PC-9 (cell line): Measurements from ENCODE around the gene NQO2. TPM values are rescaled to one million over a fixed set of nuclear protein-coding genes. Genes with fewer than 3 reads are reported as not detected.
"Not testable (repeated sequence)": the region's sequence is repeated elsewhere in the genome, so short reads cannot be mapped to it uniquely, and the experiment has no call there.

Experiments
- BruUV-seq: library from RNA; stranded (reverse); fragments of 400-500 nt; replicated peaks from 2 replicates; lab custom pipeline; 2021; lab: Mats Ljungman, UMichigan
- CTCF ChIA-PET: fragments of 300-600 bp; sonication (Branson Sonifier 250); formaldehyde crosslinking; loops from one replicate; lab custom pipeline; 2022; ENCODE audit warnings: antibody characterized with exemption; lab: Charles Lee
- POLR2A ChIA-PET: fragments of 300-600 bp; sonication (Branson Sonifier 250); formaldehyde crosslinking; loops from one replicate; lab custom pipeline; 2022; ENCODE audit warnings: antibody characterized with exemption; ENCODE audit not compliant: unreplicated experiment; lab: Charles Lee
- DNase-seq, 2 experiments: peaks; one replicate each; pipeline versions ENCODE4 v3.0.0 to v3.0.0-alpha.2; 2015 to 2022; ENCODE audit warnings: mixed read lengths in 1 of 2
- H2AFZ ChIP-seq: fragments of 200-600 bp; sonication (generic); 2 replicates; pipeline ENCODE4 v1.8.1; 2017; ENCODE audit warnings: antibody characterized with exemption
- H3F3A ChIP-seq: fragments of 200-600 bp; sonication (generic); 2 replicates; pipeline ENCODE4 v1.8.1; 2017; ENCODE audit warnings: antibody characterized with exemption, mild to moderate bottlenecking, low read depth; ENCODE audit not compliant: insufficient read depth
- H3K27ac ChIP-seq: fragments of 200-600 bp; sonication (generic); 2 replicates; pipeline ENCODE4 v1.6.1; 2016; ENCODE audit warnings: mixed run types
- H3K27me3 ChIP-seq: fragments of 200-600 bp; sonication (generic); 2 replicates; pipeline ENCODE4 v1.6.1; 2016; ENCODE audit warnings: low read depth, mixed run types; ENCODE audit not compliant: insufficient read depth
- H3K36me3 ChIP-seq: fragments of 200-600 bp; sonication (generic); 2 replicates; pipeline ENCODE4 v1.6.1; 2016; ENCODE audit warnings: low read depth, mixed run types
- H3K4me1 ChIP-seq: fragments of 200-600 bp; sonication (generic); replicated peaks from 2 replicates; pipeline ENCODE4 v1.6.1; 2016; ENCODE audit warnings: mixed run types; ENCODE audit not compliant: insufficient read depth
- H3K4me2 ChIP-seq: fragments of 200-600 bp; sonication (generic); 2 replicates; pipeline ENCODE4 v1.6.1; 2017; ENCODE audit warnings: mixed run types
- H3K4me3 ChIP-seq: fragments of 200-600 bp; sonication (generic); 2 replicates; pipeline ENCODE4 v1.6.1; 2016; ENCODE audit warnings: mixed run types
- H3K79me2 ChIP-seq: fragments of 200-600 bp; sonication (generic); 2 replicates; pipeline ENCODE4 v1.6.1; 2017; ENCODE audit warnings: low read depth, mixed run types
- H3K9me2 ChIP-seq: fragments of 200-600 bp; sonication (generic); 2 replicates; pipeline ENCODE4 v1.8.1; 2017; ENCODE audit warnings: mild to moderate bottlenecking; ENCODE audit not compliant: insufficient read depth
- H3K9me3 ChIP-seq: fragments of 200-600 bp; sonication (generic); 2 replicates; pipeline ENCODE4 v1.8.1; 2016; ENCODE audit warnings: low read depth; ENCODE audit not compliant: insufficient read depth
- H4K20me1 ChIP-seq: fragments of 200-600 bp; sonication (generic); 2 replicates; pipeline ENCODE4 v1.8.1; 2017; ENCODE audit not compliant: insufficient read depth
- CTCF ChIP-seq: fragments of 200-600 bp; sonication (generic); conservative IDR thresholded peaks from 2 replicates; pipeline ENCODE4 v1.6.1; 2017; ENCODE audit warnings: mixed run types, antibody characterized with exemption, mild to moderate bottlenecking, moderate library complexity
- EZH2 ChIP-seq: fragments of 200-600 bp; sonication (generic); IDR thresholded peaks from 2 replicates; pipeline ENCODE4 v1.8.0; 2017; ENCODE audit warnings: antibody characterized with exemption, low read depth
- intact Hi-C: fragments of 100-400 bp; cut with micrococcal nuclease; formaldehyde crosslinking; loops from one replicate; pipeline ENCODE4 v1.10.0; 2022; ENCODE audit not compliant: unreplicated experiment
- total RNA-seq: library from RNA; stranded (reverse); gene quantifications from 2 replicates; pipeline ENCODE4 v1.2.3, GENCODE V29; 2021

The NQO2 gene
- total RNA-seq, 1 experiment from 2014 or later = 82.9 TPM

- Histone ChIP-seq H3K79me2 (peaks cover 10% of the 10 kb centered on the region), H3K4me1 (peaks cover 9% of the 10 kb centered on the region), H3K36me3 (no peaks in the 10 kb centered on the region), H3K4me3 (no peak overlapping the region), H3K27ac (no peak overlapping the region), H3F3A (peaks cover 11% of the 10 kb centered on the region; the same call in 1 of the 2 replicates), H3K9me3 (no peaks in the 10 kb centered on the region), H3K9me2 (no peaks in the 10 kb centered on the region), H2AFZ (no peak overlapping the region), H3K27me3 (no peaks in the 10 kb centered on the region), H4K20me1 (no peaks in the 10 kb centered on the region), H3K4me2 (no peak overlapping the region)
- TF ChIP-seq EZH2 = no peak
- no peak for TF ChIP-seq CTCF
- ChIA-PET CTCF (no interaction called here), POLR2A (interaction anchor here (1.0 kb wide), 1 partner anchor 10 kb away, joined by 11 read pairs; no protein-coding TSS in a partner anchor)
- no TSS peak for BruUV-seq
- intact Hi-C loops = no loop called here
- DNase-seq = no peak
Measured at GRCh38 chr6:3019065-3019464, 19.4 kb downstream of the NQO2 start.

- peaks cover 10% of the 10 kb centered on the region for H3K79me2 ChIP-seq
- H3K4me3 ChIP-seq = no peak overlapping the region
- no peaks in the 10 kb centered on the region for H3K36me3 ChIP-seq
Measured at GRCh38 chr6:3019749-3020320, 20.1 kb downstream of the NQO2 start.

GRCh38 chr6:3020976-3021598 is 21.4 kb downstream of the NQO2 start:
- H2AFZ ChIP-seq, H3K36me3 ChIP-seq, H3K27me3 ChIP-seq, CTCF ChIA-PET, H3K4me3 ChIP-seq, H3K79me2 ChIP-seq, intact Hi-C loops, H3K9me2 ChIP-seq, H4K20me1 ChIP-seq, H3K27ac ChIP-seq, H3K4me2 ChIP-seq, H3K9me3 ChIP-seq, DNase-seq: not testable (repeated sequence)
- BruUV-seq = TSS peak; percentile 6
- POLR2A ChIA-PET = interaction anchor here (0.6 to 0.7 kb wide), 2 partner anchors 11 to 145 kb away, joined by 3 to 5 read pairs; no protein-coding TSS in a partner anchor
- Histone ChIP-seq H3K4me1 (peaks cover 16% of the 10 kb centered on the region), H3F3A (peaks cover 13% of the 10 kb centered on the region; the same call in 1 of the 2 replicates)

More at GRCh38 chr6:3019749-3020320, 20.1 kb downstream of the NQO2 start:
- Histone ChIP-seq H3K4me2 (no peak overlapping the region), H3K9me2 (no peaks in the 10 kb centered on the region), H4K20me1 (no peaks in the 10 kb centered on the region), H2AFZ (no peak overlapping the region), H3K4me1 (peaks cover 14% of the 10 kb centered on the region), H3K27me3 (no peaks in the 10 kb centered on the region), H3K9me3 (no peaks in the 10 kb centered on the region), H3F3A (peaks cover 13% of the 10 kb centered on the region; the same call in 1 of the 2 replicates), H3K27ac (no peak overlapping the region)
- ChIA-PET POLR2A (interaction anchor here (0.6 to 1.0 kb wide), 2 partner anchors 9 to 19 kb away, joined by 3 to 11 read pairs; no protein-coding TSS in a partner anchor), CTCF (interaction anchor here (0.7 kb wide), 1 partner anchor 20 kb away, joined by 3 read pairs; no protein-coding TSS in a partner anchor)
- DNase-seq = no peak
- no peak for TF ChIP-seq EZH2
- TF ChIP-seq CTCF = no peak
- intact Hi-C loops = no loop called here
- BruUV-seq = no TSS peak
